Measurements from ENCODE around the gene SMURF2. TPM values are rescaled to one million over a fixed set of nuclear protein-coding genes. Genes with fewer than 3 reads are reported as not detected.
"Not testable (repeated sequence)": the region's sequence is repeated elsewhere in the genome, so short reads cannot be mapped to it uniquely, and the experiment has no call there.

SMURF2 gene
- 51.9 and 56.3 TPM in 2 replicates for total RNA-seq (2014; rRNA removed; shearing (Covaris generic))

DNA sequence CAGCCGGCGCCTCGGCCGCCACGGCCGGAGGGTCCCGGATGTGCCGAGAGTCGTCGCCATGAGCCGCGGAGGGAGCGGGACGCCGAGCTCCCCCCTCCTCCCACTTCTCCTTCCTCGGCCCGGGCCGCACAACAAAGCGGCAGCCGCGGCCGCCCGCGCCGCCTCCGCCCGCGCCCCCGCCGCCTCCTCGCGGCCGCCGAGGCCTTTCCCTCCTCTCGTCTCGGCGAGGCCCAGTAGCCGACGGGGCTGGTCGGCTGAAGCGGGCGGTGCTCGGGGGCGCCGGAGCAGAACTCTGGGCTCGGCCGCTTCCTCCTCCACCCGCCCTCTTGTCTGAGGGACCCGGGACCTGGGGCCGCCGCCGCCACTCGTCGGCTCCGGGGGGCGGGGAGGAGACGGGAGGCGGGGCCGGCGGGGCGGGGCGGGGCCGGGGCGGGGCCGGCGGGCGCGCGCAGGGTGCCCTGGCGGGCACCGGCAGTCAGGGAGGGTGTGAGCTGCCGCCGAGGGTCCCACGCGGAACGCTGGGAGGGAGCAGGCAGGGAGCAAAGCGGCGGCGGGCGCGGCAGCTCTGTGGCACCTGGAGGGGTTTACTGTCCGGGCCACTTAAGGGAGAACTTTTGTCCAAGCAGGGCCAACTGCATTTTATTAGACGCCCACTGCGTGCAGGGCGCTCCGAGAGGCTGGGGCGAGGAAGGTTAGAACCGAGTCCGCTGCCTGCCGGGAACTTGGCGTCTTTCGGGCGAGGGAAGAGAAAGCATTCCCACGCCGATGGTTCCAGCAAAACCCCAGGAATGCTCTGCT lies at the start of gene SMURF2:
SMURF2 (minus strand) TSS at position 332 of the 798 bp plus-strand sequence. CDS start 427 bp downstream, outside the sequence.
- peak; percentile 48 for DNase-seq (ENCODE audit: low spot score)

GRCh38 chr17:64709481-64709880 lies 47.4 kb upstream of the SMURF2 start:
- DNase-seq (ENCODE audit: low spot score) = no peak

DNA sequence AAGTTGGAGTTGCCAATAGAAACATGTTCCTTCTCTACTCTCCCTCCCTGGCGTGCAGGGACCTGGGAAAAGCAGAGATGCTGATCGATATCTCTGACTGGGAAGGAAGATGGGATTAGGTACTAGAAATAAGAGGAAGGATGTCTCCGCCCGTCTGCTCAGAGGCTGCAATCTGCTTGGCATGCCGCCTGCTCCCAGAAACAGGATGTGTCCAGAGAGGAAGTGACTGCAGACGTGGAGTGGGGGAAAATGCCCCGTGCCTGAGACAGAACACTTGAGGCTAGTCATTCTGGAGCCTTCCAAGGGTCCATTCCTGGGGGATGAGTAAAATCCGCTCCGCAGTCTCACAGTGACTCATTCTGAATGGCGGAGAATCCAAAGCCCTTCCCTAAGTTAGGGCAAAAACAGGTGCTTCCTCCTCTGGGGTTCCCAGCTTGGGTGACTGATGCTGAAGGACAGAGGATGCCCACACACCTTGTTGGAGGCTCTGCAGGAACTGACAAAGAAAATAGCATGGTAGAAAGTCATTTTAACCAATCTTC lies 45.0 kb upstream of the SMURF2 start:
- peak; percentile 96 for DNase-seq (ENCODE audit: low spot score)

- DNase-seq (ENCODE audit: low spot score) = peak; percentile 72
These were observed 44.3 kb upstream of the SMURF2 start for GRCh38 chr17:64706224-64707049.

DNA sequence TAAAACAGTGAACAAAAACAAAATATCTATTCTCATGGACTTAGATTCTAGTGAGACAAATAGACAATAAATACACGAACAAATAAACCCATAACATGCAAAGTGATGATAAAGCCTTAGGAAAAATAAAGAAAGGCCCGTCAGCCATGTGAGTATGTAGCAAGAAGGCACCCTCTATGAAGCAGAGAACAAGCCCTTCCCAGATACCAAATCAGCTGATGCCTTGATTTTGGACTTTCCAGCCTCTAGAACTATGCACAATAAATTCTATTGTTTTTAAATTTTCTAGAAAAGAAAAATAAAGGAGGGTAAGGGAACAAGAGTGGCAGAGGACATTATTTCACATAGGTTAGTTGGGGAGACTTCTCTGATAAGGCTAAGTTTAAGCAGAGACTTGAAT lies 40.7 kb upstream of the SMURF2 start:
- no peak for DNase-seq (ENCODE audit: low spot score)

GRCh38 chr17:64698725-64699124 lies 36.6 kb upstream of the SMURF2 start:
- no peak for DNase-seq (ENCODE audit: low spot score)

DNA sequence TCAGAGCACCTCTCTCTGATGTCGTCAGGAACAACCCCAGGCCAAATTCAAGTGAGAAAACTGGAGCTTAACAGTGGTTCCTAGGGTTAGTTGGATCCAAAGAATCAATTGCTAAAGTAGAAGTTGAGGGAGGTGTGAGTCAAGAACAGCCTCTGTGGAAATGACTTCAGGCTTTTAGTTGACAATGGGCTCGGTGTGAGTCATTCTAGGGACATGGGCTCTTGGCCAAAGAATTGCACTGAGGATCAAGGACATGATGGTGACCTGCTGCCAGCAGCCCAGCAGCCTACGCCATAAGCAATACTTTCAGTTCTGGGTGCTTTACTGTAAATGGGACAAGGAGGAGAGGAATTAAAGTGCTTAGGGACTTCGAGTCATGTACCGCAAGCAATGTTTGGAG lies 32.1 kb upstream of the SMURF2 start:
- DNase-seq (ENCODE audit: low spot score) = peak; percentile 96

GRCh38 chr17:64692187-64692586 lies 30.1 kb upstream of the SMURF2 start:
- DNase-seq (ENCODE audit: low spot score) = no peak

DNA sequence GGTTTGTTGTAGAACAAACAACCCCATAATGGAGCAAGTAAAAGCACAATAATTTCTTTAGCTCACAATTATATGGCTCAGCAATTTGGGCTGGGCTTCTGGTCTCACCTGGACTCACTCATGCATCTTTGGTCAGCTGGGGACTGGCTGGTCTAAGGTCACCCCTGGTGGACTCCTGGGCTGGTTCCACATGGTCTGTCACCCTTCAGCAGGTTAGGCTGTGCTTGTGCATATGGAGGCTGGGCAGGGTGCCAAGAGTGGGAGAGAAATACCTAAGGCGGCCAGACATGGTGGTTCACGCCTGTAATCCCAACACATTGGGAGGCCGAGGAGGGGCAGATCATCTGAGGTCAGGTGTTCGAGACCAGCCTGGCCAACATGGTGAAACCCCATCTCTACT lies 27.0 kb upstream of the SMURF2 start:
- DNase-seq (ENCODE audit: low spot score) = no peak

DNA sequence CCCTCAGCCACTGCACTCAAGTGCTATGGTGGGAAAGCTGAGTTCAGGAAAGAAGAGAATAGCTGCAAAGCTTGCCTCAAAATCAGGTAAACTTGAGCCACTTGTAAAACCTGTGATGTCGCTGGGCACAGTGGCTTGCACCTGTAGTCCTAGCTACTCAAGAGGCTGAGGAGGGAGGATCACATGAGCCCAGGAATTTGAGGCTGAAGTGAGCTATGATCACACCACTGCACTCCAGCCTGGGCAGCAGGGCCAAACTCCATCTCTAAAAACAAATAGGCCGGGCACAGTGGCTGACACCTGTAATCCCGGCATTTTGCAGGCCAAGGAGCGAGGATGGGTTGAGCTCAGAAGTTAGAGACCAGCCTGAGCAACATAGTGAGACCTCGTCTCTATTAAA lies 26.4 kb upstream of the SMURF2 start:
- no peak for DNase-seq (ENCODE audit: low spot score)

DNA sequence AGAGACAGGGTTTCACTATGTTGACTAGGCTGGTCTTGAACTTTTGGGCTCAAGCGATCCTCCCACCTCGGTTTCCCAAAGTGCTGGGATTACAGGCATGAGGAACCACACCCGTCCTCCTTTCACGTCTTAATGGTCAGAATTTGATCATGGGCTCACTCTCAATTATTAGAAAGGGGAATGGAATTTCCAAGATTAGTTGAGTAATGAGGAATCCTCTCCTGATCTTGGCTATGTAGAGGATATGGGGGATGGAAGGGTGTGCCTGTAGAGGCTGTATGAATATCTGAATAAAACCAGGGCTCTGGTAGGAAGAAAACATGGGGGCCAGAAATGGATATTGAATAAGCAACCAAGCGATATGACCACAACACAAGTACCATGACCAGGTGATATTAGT lies 25.9 kb upstream of the SMURF2 start:
- no peak for DNase-seq (ENCODE audit: low spot score)

- no peak for DNase-seq (ENCODE audit: low spot score)
These were observed 25.3 kb upstream of the SMURF2 start for GRCh38 chr17:64687376-64687775.

GRCh38 chr17:64686705-64687104 lies 24.6 kb upstream of the SMURF2 start:
- peak; percentile 49 for DNase-seq (ENCODE audit: low spot score)

GRCh38 chr17:64685705-64686104 lies 23.6 kb upstream of the SMURF2 start:
- no peak for DNase-seq (ENCODE audit: low spot score)

GRCh38 chr17:64683796-64684195 lies 21.7 kb upstream of the SMURF2 start:
- DNase-seq (ENCODE audit: low spot score) = no peak

- DNase-seq (ENCODE audit: low spot score) = peak; percentile 80
These were observed 20.4 kb upstream of the SMURF2 start for GRCh38 chr17:64682261-64683181.

DNA sequence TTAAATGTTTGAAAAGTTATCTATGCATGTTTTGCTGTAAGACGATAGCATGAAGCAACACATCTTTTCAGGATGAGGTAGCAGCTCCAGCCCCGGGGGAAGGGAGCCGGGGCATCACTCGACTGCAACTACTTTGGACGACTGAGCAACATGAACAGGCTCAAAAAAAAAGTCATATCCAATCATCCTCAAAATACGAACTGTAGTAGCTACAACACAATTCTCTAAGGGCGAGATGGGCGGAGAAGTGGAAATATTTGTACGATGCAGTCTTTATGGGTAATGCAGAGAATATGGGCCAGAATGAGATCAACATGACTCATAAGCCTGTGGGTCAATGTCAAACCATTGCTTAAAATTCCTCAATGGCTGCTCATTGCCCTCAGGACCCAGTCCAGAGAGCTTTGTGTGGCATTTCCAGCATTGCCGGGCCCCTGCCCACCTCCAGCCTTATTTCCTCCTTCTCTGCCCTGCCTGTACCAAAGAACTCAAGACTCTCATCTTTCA lies 17.7 kb upstream of the SMURF2 start:
- peak; percentile 95 for DNase-seq (ENCODE audit: low spot score)

DNA sequence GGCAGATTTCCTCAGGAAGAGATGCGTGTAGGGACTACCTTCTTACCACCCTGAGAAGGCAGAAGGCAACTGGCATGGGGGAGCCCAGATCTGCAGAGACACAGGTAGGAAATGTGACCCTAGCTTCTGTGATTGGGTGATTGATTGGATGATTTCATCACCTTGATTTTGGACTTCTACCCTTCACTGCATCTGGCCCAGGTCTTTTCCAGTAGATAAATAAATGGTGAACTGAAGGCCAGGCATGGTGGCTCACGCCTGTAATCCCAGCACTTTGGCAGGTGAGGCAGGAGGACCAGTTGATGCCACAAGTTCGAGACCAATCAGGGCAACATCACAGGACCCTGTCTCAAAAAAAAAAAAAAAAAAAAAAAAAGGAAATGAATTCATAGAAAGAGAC lies 14.7 kb upstream of the SMURF2 start:
- DNase-seq (ENCODE audit: low spot score) = no peak

GRCh38 chr17:64670843-64671590 lies 8.9 kb upstream of the SMURF2 start:
- not testable (repeated sequence) for DNase-seq (ENCODE audit: low spot score)

Data from H4 (cell line).